Sciatic nerve (tissue), 2 donors: Measurements from ENCODE around the gene CIBAR2. TPM values are rescaled to one million over a fixed set of nuclear protein-coding genes. Genes with fewer than 3 reads are reported as not detected.

Experiments
- ATAC-seq: fragments of 200-7000 bp; cut with Tn5 transposase; one replicate; pipeline ENCODE4 v1.9.1; 2020; ENCODE audit warnings: mild to moderate bottlenecking, moderate library complexity
- DNase-seq: peaks from one replicate; pipeline ENCODE4 v3.0.0-alpha.2; 2020; ENCODE audit warnings: low spot score
- intact Hi-C: fragments of 100-400 bp; cut with DNase I; formaldehyde crosslinking; loops from one replicate; pipeline ENCODE4 v1.14.2; 2022
- total RNA-seq: library from RNA; stranded (reverse); fragmentation: NEBNext Ultra II Directional; extraction: Animal tissue kit (Norgen Biotek cat#: 25700); gene quantifications from one replicate; pipeline ENCODE4 v1.2.1, GENCODE V29; 2021
- donor health status: DM: no; HTN: no; CAD: no.
- donor health status: DM: no; HTN: no; CAD: no.

CIBAR2 gene
- total RNA-seq, 1 donor from 2014 or later, result not detected

GRCh38 chr16:85074225-85074914 is 37.9 kb downstream of the CIBAR2 start:
- intact Hi-C loops, result no loop called here
- ATAC-seq, result no peak
- no peak for DNase-seq

DNA sequence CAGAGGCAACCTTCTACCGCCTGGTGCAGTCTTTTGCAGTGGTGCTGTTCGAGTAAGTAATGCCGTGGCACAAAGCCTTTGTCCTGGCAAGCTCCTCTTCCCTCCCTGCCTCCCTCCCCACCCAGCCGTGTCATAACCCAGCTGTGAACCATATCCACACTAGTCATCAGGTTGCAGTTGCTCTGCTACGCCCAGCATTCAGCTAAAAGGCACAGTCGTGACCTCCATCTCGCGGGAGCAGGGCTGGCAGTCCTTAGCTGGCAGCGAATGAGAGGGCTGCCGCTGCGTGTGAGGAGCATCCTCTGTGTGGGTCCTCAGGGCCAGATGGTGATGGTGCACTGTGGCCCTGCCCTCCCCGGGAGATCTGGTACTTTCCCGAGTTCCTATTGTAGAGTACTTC is 39.3 kb downstream of the CIBAR2 start:
- DNase-seq, result no peak
- intact Hi-C loops, result no loop called here
- ATAC-seq, result peak; percentile 72

GRCh38 chr16:85072076-85072860 is 40.0 kb downstream of the CIBAR2 start:
- intact Hi-C loops, result no loop called here
- no peak for DNase-seq
- no peak for ATAC-seq

DNA sequence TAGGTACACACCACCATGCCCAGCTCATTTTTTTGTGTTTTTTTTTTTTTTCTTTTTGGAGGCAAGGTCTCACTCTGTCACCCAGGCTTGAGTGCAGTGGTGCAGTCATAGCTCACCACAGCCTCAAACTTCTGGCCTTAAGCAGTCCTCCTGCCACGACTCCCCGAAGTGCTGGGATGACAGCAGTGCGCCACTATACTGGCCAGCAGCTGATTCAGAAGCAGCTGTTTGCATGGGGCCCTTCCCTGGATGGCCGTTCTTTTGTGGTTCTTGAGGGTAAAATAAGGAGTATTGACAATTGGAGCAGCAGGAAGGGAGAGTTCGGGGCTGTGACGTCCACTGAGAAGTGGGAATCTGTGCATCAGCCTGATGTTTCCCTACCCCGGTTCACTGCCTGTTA is 43.1 kb downstream of the CIBAR2 start:
- DNase-seq (no peak), ATAC-seq (no peak)

DNA sequence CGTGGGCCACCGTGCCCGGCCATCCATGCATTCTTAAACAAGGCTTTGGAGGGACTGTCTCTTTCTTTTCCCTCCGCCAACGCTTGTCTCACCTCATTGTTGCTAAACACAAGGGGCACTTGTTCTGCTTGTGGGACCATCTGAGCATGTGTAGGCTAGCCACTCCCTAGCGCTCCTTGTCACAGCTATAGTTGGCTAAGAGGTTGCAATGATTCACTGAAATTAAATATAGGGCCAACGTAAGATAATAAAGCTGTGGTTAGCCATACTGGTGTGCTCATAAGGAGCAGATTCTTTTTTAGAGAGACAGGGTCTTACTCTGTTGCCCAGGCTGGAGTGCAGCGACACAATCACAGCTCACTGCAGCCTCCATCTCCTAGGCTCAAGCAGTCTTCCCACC is 43.5 kb downstream of the CIBAR2 start:
- ATAC-seq, result no peak
- intact Hi-C loops, result no loop called here
- DNase-seq, result no peak

More for the DNA sequence above, 43.1 kb downstream of the CIBAR2 start:
- intact Hi-C loops, result no loop called here

GRCh38 chr16:85067426-85067825 is 44.8 kb downstream of the CIBAR2 start:
- intact Hi-C loops, result no loop called here
- DNase-seq (no peak), ATAC-seq (no peak)

GRCh38 chr16:85067024-85067423 is 45.2 kb downstream of the CIBAR2 start:
- DNase-seq, result no peak
- ATAC-seq, result no peak
- intact Hi-C loops, result no loop called here

DNA sequence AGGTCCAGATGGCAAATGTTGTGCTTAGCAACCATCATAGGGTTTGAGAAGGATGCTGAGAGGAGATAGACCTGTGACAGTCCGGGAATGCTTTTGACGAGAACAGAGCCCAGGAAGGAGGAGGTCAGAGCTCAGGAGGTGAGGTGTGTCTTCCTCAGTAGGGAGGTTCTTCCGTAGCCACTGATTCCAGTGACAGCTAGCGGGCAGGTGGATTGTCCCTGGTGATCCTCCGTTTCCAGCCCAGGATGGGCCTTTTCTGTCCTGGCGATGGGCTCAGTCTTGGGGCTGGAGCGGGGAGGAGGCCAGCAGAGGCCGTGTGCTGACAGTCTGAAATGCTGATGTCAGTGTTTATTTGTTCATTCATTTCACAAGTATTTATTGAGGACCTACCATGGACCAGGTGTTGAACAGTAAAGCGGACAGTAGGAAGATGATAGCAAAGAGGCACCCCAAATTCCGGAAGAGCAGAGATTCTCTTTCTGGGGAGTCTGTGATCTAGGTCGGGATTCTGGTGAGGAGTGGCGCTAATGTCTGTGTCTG is 45.9 kb downstream of the CIBAR2 start:
- ATAC-seq (no peak), DNase-seq (no peak)
- intact Hi-C loops, result no loop called here

GRCh38 chr16:85065099-85065498 is 47.2 kb downstream of the CIBAR2 start:
- intact Hi-C loops, result no loop called here
- no peak for ATAC-seq
- DNase-seq, result no peak

GRCh38 chr16:85064186-85064585 is 48.1 kb downstream of the CIBAR2 start:
- DNase-seq (no peak), ATAC-seq (no peak)
- intact Hi-C loops, result no loop called here

DNA sequence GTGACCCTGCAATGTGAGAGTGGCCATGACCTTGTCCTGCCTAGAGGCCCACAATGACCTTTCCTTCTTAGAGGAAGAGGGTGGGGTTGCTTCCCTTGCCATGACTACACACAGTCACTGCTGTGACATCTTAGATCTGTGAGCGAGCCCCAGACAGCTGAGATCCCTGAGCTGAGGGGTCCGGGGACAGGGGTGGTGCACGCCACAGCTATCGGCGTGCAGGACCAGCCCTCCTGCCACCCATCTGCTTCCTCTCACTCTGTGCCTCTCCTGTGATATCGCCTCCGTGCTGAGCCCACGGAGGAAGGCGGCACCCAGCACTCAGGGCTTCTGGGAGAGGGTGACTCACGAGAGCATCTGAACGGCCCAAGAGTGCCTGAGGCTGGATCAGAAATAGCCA is 49.4 kb downstream of the CIBAR2 start:
- DNase-seq (no peak), ATAC-seq (no peak)
- intact Hi-C loops, result no loop called here

GRCh38 chr16:85062323-85062722 is 49.9 kb downstream of the CIBAR2 start:
- ATAC-seq (no peak), DNase-seq (no peak)
- intact Hi-C loops, result no loop called here

DNA sequence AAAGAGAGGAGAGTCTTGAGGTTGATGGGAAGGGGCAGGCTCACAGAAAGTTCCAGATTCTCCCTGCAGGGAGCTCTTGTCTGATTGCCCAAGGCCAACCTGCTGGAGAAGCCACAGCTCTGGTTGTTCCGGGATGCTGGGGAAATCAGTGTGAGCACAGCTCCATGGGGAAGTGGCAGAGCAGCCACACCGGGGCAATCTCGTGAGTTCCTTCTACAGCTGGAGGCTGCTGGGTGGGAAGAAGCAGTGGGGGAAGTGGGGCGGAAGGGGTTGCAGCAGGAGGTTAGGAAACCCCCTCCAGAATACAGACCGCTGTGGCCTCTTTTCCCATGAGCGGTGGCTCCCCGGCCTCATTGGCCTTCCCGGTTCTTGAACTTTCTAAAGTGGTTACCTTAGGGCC is 50.7 kb downstream of the CIBAR2 start:
- DNase-seq (no peak), ATAC-seq (peak; percentile 48)
- intact Hi-C loops, result no loop called here

DNA sequence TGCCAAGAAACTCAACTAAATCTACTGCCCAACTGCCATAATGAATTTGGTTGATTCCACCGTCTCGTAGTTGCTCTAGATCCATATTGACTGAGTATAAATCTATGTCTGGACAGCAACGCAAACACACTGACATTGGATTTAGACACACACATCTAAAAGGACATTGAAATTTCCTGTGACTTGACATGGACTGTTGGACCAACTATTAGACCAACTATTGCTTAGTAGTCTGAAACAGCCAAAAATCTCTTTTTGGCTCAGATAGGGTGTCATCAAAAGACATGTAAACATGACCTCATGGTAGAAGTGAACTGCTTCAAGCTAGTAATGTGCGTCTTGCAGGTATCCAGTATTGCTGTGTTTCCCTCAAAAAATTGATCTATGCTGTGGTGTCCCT is 53.4 kb downstream of the CIBAR2 start:
- no peak for DNase-seq
- no peak for ATAC-seq
- intact Hi-C loops, result no loop called here

DNA sequence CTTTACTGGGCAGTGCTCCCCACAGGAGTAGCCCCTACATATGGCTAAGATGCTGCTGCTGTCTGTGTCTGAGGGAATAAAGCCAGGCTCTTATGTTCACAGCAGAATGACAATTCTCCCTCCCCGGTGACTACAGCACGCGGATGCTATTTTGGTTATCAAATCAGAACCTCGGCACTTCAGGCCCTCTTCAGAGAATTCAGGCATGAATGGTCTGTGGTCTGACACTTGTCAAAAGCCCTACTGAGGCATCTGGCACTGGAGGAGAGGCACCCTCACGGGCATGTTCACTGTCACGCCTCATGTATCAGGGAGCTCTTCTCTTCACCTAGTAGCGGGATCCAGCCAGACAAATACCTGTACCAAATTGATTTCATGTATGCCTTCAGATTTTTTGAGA is 54.3 kb downstream of the CIBAR2 start:
- intact Hi-C loops, result no loop called here
- ATAC-seq (no peak), DNase-seq (no peak)

- DNase-seq, result no peak
- intact Hi-C loops, result no loop called here
- no peak for ATAC-seq
Observed at GRCh38 chr16:85057212-85057889, 54.9 kb downstream of the CIBAR2 start.

GRCh38 chr16:85056211-85056748 is 56.0 kb downstream of the CIBAR2 start:
- intact Hi-C loops, result no loop called here
- DNase-seq, result no peak
- peak; percentile 85 for ATAC-seq

DNA sequence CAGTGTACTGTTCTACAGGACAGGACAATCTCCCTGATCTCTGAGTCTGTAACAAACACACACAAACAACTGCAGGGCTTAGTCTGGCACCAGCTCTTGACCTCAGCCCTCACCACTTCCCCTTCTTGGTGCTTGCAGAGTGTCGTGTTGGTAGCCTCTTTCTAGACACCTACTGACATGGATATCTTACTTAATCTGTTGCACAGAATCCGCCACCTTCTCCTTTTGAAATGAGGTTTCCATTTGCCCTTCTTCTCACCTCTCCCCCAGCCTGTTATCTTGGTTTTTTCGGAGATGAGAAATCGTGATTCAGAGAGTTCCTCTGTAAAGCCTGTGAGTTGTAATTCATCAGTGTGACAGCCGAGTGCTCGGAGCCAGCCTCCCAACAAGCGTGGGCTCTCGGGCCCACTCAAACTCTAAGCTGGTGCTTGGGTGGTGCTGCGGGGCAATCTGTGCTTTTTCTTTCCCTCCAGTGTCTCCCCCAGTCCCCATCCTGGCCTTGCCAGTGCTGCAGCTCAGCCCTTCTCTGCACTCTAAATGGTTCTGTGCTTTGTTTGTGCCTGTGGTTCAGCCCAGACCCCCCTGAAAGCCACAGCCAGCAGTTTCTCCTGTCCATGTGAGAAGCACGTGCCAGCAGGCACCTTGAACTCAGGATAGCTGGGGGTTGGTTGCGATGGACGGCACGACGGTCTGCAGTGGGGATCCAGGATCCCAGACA is 56.6 kb downstream of the CIBAR2 start:
- DNase-seq, result no peak
- peak; percentile 87 for ATAC-seq
- intact Hi-C loops, result no loop called here

DNA sequence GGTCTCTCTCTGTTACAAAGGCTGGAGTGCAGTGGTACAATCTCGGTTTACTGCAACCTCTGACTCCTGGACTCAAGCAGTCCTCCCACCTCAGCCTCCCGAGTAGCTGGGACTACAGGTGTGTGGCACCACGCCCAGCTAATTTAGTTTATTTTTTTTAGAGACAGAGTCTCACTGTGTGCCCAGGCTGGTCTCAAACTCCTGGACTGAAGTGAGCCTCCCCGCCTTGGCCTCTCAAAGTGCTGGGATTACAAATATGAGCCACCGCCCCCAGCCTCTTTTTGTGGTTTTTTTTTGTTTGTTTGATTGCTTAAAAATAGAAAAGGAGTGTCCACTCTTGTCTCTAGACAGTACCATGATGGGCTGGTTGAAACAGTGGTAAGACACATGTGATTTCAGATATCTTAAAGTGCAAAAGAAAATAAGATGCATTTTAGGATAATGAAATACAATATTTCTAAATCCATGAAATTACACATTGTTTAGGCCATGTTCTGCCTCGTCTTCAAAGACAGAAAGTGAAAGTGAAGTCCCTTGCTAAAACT is 57.3 kb downstream of the CIBAR2 start:
- DNase-seq, result no peak
- intact Hi-C loops, result no loop called here
- ATAC-seq, result no peak
